RWPE1 (cell line): ENCODE data around the gene WDR70.

Experiments
- CTCF ChIA-PET: fragments of 350-600 bp; sonication (Branson Sonifier 250); formaldehyde crosslinking; extraction: SDS; loops from one replicate; lab custom pipeline; 2021; lab: Yijun Ruan, JAX
- POLR2A ChIA-PET: fragments of 400-600 bp; formaldehyde crosslinking; extraction: SDS; loops from one replicate; lab custom pipeline; 2020; ENCODE audit warnings: antibody characterized with exemption; ENCODE audit not compliant: low non-redundant PET; lab: Yijun Ruan, JAX
- DNase-seq: peaks from one replicate; pipeline ENCODE4 v3.0.0; 2012; ENCODE audit warnings: low spot score
- H3K27ac ChIP-seq: fragments of 450-650 bp; 2 replicates; pipeline ENCODE4 v1.5.1; 2017
- CTCF ChIP-seq: fragments of 450-650 bp; conservative IDR thresholded peaks from 2 replicates; pipeline ENCODE4 v1.5.1; 2017; ENCODE audit warnings: low read depth, mild to moderate bottlenecking

WDR70 gene

DNA sequence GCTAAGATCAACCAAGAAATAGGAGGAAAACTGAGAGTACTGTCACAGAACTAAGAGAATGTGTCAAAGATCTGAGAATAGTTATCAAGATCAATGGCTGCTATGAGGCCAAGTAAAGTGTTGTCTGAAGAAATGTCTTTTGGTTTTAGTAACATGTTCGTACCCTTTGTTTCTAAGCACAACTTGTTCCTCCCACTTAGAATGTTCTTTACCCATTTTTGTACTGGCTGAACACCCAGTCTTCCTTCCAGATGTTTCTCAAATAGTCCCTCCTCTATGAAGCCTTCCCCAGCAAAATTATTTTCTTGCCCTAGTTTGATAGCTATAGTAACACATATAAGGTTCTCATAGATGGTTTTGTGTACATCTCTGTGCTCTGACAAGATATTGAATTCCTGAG, 191.5 kb downstream of the WDR70 start:
- no peak for DNase-seq
- no peak overlapping the region for H3K27ac ChIP-seq
- ChIA-PET POLR2A (no interaction called here), CTCF (interaction anchor here (0.7 kb wide), 1 partner anchor 12 kb away, joined by 3 read pairs; no protein-coding TSS in a partner anchor)
- TF ChIP-seq CTCF, result no peak

DNA sequence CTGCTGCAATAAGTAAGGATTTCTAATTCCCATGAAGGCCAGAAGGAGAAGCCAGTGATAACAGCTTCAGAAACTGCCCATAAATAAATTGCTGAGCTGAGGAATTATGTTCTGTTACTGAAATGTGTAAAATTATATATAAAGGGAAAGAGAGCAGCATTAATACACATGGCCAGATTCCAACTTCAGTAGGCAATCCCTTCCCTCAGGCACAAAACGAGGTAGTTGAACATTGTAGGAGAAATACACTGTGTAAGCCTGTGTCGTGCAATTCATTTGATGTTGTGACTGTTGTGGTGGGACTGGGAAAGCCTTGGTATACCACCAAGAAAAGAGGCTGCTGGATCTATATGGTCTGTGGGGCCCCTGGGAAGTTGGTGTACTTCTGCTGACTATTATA, 192.9 kb downstream of the WDR70 start:
- TF ChIP-seq CTCF, result no peak
- POLR2A ChIA-PET, result no interaction called here
- CTCF ChIA-PET, result no interaction called here

GRCh38 chr5:37575541-37576489, 196.7 kb downstream of the WDR70 start:
- ChIA-PET CTCF (interaction anchor here (0.6 kb wide), 1 partner anchor 846 kb away, joined by 3 read pairs; no protein-coding TSS in a partner anchor), POLR2A (no interaction called here)
- no peak for TF ChIP-seq CTCF
- H3K27ac ChIP-seq, result no peak overlapping the region
- no peak for DNase-seq

More for the DNA sequence above, 192.9 kb downstream of the WDR70 start:
- H3K27ac ChIP-seq, result no peak overlapping the region
- DNase-seq, result no peak

- CTCF ChIA-PET, result interaction anchor here (0.6 kb wide), 1 partner anchor 846 kb away, joined by 3 read pairs; no protein-coding TSS in a partner anchor
- no peak for DNase-seq
- H3K27ac ChIP-seq, result no peak overlapping the region
- no peak for TF ChIP-seq CTCF
- POLR2A ChIA-PET, result no interaction called here
Measured at GRCh38 chr5:37576552-37576951, 197.4 kb downstream of the WDR70 start.

DNA sequence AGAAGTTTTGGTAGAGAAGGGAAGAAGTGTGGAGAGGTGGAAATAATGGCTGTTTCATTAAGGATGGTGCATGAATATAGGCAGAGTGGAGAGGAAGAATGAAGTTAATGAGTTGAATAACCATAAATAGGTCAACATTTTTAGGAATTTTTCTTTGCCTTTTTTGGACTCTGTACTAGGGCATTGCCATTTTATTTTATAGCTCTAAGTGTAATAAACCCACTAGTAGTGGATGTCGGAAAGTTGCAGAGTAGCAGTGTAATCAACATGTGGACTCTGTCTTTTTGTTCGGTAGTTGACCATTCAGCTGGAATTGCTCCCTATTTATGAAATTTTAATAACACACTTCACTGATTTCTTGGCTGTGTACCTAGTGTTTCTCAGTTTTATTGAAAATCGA, 199.1 kb downstream of the WDR70 start:
- ChIA-PET POLR2A (no interaction called here), CTCF (interaction anchor here (0.6 kb wide), 1 partner anchor 137 kb away, joined by 3 read pairs; no protein-coding TSS in a partner anchor)
- no peak overlapping the region for H3K27ac ChIP-seq
- DNase-seq, result no peak
- TF ChIP-seq CTCF, result no peak

DNA sequence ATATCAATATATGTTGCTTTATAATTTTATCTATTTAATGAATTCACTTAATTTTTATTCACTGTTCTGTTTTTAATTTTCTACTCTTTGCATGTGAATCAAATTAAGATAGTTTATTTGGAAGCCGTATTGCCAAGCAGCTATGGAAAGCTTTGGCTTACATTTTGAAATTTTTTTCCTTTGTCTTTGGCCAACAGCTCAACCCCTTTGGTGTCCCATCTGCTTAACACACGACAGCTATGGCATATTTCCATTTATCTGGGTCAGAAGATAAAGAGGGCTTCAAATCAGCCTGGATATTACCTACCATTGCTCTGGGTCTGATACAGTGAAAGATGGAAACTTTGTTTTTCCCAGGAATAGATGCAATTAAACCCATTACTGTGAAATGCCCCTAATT, 201.0 kb downstream of the WDR70 start:
- POLR2A ChIA-PET, result no interaction called here
- CTCF ChIA-PET, result no interaction called here
- no peak overlapping the region for H3K27ac ChIP-seq
- no peak for DNase-seq
- no peak for TF ChIP-seq CTCF
